GM19240 (cell line): ENCODE data around the gene SLC29A3.
"Not testable (repeated sequence)": the region's sequence is repeated elsewhere in the genome, so short reads cannot be mapped to it uniquely, and the experiment has no call there.

Source experiments
- DNase-seq: peaks from one replicate; pipeline ENCODE4 v3.0.0; 2011; ENCODE audit warnings: low spot score; ENCODE audit not compliant: insufficient read length

The SLC29A3 gene

GRCh38 chr10:71344993-71345480 lies 26.0 kb downstream of the SLC29A3 start:
- DNase-seq, result no peak

GRCh38 chr10:71345694-71346093 lies 26.6 kb downstream of the SLC29A3 start:
- DNase-seq, result no peak

- DNase-seq, result no peak
These were observed 27.7 kb downstream of the SLC29A3 start for GRCh38 chr10:71346731-71347130.

GRCh38 chr10:71347587-71348395 lies 28.7 kb downstream of the SLC29A3 start:
- no peak for DNase-seq

- no peak for DNase-seq
These were observed 29.8 kb downstream of the SLC29A3 start for GRCh38 chr10:71348850-71349249.

- DNase-seq, result no peak
These were observed 30.3 kb downstream of the SLC29A3 start for GRCh38 chr10:71349406-71349805.

- no peak for DNase-seq
These were observed 32.0 kb downstream of the SLC29A3 start for GRCh38 chr10:71351087-71351486.

GRCh38 chr10:71351628-71352319 lies 32.7 kb downstream of the SLC29A3 start:
- no peak for DNase-seq

GRCh38 chr10:71353639-71354038 lies 34.6 kb downstream of the SLC29A3 start:
- no peak for DNase-seq

- no peak for DNase-seq
These were observed 35.7 kb downstream of the SLC29A3 start for GRCh38 chr10:71354776-71355175.

- no peak for DNase-seq
These were observed 36.8 kb downstream of the SLC29A3 start for GRCh38 chr10:71355886-71356285.

- DNase-seq, result no peak
These were observed 38.8 kb downstream of the SLC29A3 start for GRCh38 chr10:71357792-71358265.

- DNase-seq, result no peak
These were observed 39.2 kb downstream of the SLC29A3 start for GRCh38 chr10:71358277-71358676.

- not testable (repeated sequence) for DNase-seq
These were observed 39.8 kb downstream of the SLC29A3 start for GRCh38 chr10:71358906-71359305.

- DNase-seq, result peak; percentile 61
These were observed 40.4 kb downstream of the SLC29A3 start for GRCh38 chr10:71359364-71360046.

- no peak for DNase-seq
These were observed 41.7 kb downstream of the SLC29A3 start for GRCh38 chr10:71360735-71361134.

- no peak for DNase-seq
These were observed 42.5 kb downstream of the SLC29A3 start for GRCh38 chr10:71361581-71361980.

GRCh38 chr10:71362141-71362540 lies 43.1 kb downstream of the SLC29A3 start:
- DNase-seq, result no peak

GRCh38 chr10:71363936-71364335 lies 44.9 kb downstream of the SLC29A3 start:
- no peak for DNase-seq

- DNase-seq, result no peak
These were observed 46.3 kb downstream of the SLC29A3 start for GRCh38 chr10:71365366-71365765.

GRCh38 chr10:71366690-71367089 lies 47.6 kb downstream of the SLC29A3 start:
- DNase-seq, result no peak

- DNase-seq, result no peak
These were observed 48.2 kb downstream of the SLC29A3 start for GRCh38 chr10:71367271-71367670.
